ENCODE measurements around the gene FANCB.

GRCh38 chrX:14922437-14922836 is 49.6 kb upstream of the FANCB start:
- TF ChIP-seq POLR2A (IDR thresholded peaks at IDR 0.05; ENCODE audit: borderline replicate concordance, extremely low read depth, insufficient read depth, insufficient read length) (no peak), CTCF (IDR thresholded peaks at IDR 0.05 in 2 of 3, conservative IDR thresholded peaks at IDR 0.05 in 1 of 3; ENCODE audit: borderline replicate concordance in 1 of 3, insufficient read depth in 1 of 3, low read depth in 2 of 3, low read length in 2 of 3) (no peak), EZH2 (IDR thresholded peaks at IDR 0.05) (no peak), POLR2AphosphoS5 (IDR thresholded peaks at IDR 0.05; ENCODE audit: low read depth, low read length) (no peak), MAX (IDR thresholded peaks at IDR 0.05) (no peak), ATF3 (IDR thresholded peaks at IDR 0.05) (no peak), SIN3A (IDR thresholded peaks at IDR 0.05; ENCODE audit: low read depth) (no peak), RAD21 (IDR thresholded peaks at IDR 0.05; ENCODE audit: low read depth) (no peak)
